GM18526 (cell line): ENCODE measurements around the gene TMEM132D.

Experiments
- POLR2A ChIP-seq: IDR thresholded peaks from 3 replicates; pipeline ENCODE4 v1.6.1; 2011; ENCODE audit not compliant: insufficient read length; ENCODE audit errors: extremely low read depth

The TMEM132D gene

DNA sequence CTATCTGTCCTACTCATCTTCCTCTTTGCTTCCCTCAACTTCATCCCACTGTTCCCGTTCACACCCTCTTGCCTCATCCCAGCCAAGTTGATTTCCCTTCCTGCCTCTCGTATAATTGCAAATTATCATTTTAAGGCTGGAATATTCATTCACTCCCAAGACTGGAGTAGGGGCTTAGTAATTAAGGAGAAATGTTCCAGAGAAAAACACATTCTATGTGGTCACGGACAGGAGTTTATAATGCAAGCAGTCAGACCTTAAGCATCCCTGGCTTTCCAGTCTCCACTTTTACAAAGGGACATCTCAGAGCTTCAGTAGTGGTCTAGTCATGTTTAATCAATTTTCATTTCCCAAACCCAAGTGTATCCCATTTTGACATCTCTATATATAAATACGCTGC, 54.9 kb downstream of the TMEM132D start:
- TF ChIP-seq POLR2A, result no peak

DNA sequence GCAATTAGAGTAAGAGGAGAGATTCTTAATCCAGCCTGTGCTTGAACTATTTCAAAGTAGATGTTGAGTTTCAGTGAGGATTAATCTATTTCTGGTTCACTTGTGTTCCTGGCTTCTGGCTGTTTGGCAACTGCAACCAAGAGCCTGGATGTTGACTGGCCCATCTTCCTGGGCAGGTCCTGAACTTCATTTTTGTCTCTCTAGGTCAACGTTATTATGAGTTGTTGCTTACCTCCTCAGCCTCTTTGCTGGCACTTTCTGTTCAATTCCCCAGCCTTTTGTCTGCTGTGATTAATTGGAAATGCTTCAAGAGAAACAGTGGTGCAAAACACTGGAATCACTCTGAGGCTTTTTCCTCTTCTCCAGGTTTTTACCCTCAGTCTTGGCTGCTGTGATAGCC, 56.8 kb downstream of the TMEM132D start:
- TF ChIP-seq POLR2A, result no peak

DNA sequence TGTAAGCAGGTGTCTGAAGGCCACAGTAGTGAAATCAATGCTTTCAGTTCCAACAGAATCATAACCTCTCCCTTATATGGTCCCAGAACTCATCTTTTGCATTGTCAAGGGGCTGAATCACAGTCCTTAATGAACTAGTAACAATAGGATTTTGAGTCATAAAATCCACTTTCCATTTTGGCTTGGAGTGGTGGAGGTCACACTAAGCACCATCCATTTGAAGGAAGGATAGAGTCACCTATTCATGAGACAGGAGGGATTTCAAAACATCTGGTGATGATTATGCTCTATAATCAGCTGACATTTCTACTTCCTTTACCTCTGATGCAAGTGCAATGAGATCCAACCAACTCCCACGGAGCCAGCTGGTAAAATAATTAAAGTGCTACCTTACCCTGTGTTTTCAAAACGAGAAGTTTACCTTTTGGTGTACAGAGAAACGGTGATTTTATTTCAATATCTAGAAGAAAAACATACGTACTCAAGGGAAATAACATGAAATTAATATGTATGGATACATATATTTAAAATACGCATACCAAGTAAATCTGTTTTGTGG, 59.1 kb downstream of the TMEM132D start:
- no peak for TF ChIP-seq POLR2A

DNA sequence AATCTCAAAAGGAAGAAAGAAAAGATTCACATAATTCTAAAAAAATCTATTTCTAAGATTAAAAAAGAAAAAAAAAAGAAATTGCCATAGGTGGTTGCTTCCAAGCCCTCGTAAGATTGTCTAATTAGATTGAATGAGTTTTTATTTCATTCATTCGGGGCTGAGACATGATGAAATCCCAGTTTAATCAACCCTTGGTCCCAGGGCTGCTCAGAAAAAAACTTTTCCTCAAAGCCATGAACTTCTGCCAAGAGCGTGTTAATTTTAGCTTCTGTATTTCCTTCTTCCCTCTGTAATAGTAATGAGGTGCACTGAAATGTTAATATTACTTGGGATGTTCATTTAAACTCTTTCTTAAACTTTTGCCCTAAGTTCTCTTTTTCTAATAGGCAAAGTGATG, 62.6 kb downstream of the TMEM132D start:
- TF ChIP-seq POLR2A, result no peak

DNA sequence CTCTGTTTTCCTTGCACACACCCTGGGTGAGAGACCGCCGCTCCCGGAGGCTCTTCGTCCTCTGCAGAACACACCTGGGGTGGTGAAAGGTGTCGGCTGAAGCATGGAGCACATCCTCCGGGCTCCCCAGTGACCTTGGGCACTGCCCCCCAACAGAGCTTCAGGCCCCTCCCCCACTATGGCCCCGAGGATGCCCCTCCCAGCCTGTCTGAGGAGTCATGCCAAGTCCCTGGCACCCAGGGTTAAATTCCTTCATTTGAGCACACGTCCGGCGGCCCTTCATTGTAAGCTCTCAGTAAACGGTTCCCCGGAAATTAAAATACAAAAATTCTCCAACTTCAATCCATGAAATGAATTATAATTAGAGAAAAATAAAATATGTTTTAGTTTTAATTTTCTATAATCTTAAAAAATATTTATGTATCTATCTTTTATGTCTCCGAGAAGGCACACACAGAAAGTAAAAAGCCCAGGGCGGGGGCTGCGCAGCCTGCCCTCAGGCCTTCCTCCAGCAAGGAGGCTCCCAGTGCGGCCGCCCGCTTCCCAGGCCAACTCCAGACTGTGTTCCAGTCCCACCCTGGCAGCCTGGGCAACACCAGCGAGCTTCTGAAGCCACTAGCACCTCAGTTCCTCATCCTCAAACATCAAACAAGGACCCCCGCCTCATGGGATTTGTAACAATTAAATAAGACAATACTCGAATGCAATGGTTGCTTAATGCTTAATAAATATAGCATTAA, 63.5 kb downstream of the TMEM132D start:
- no peak for TF ChIP-seq POLR2A

DNA sequence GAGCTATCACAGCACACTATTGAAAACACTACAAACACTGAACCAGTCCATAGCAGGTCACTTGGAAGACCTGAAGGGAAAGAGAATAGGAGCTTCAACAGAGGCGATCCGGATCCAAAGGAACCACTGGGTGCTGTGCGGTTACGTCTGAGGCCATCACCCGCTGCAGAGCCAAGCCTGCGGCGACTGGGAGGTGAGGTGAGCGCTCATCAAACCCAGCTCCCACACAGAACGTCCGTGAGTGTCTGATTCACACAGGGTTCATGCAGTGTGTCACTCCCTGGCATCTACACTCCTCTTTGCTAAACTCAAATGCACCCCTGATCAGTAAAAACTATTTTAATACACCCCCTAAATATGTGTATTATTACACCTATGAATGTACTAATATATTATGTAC, 64.1 kb downstream of the TMEM132D start:
- no peak for TF ChIP-seq POLR2A

DNA sequence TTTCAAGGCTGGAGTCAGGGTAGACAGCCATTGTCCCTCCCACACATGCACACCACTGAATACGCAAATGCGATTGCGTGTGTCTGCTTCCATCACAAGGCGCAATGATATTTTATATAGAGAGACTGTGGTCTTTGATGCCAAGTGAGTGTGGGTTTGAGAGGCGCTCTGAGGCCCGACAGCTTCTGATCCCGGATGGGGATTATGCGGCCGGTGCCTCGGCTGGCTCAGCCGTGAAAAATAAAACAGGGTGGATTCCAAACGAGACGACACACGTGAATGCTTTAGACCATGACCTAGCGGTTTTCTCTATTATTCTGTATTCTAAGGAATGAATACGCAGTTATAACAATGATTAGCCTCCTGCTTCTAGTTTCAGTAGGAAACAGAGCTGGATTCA, 72.5 kb downstream of the TMEM132D start:
- no peak for TF ChIP-seq POLR2A

DNA sequence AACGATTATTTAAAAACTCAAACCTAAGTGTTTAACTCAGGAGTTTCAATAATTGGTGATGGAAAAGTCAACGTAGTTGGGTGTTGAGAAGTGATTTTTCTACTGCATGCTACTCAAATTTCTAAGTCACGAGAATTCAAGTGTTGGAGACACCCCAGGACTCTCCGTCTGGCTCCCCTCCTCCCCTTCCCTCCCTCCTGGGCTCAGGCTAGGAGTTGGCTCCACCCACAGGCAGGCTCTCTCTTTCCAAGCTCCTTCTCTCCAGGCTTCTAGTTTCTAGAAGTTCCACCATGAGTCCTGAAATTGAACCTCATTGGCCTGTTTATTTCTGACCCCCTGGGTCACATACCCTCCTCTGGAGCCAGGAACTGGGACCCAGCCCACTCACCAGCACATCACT, 73.0 kb downstream of the TMEM132D start:
- no peak for TF ChIP-seq POLR2A

DNA sequence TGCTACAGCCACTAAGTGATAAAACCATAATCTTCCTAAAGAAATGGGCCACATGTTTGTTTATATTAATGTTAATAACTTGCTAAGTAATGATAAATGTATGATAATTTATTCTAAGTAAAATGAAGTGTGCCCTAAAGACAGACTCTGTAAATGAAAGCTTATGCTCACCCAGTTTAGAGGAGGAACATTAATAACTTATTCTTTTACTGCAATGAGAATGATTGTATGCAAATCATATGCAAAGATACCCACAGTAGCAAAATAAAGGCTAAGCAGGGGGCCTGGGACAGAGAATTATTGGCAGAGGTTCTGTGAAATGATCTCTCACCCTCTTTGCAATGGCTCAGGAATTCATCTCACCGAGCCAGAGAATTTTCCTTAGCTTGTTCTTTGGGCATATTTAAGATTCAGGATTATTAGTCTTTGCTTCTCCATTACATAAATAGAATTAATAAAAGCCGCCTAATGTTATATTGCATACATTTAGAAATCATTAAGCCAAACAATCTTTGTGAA, 75.9 kb downstream of the TMEM132D start:
- no peak for TF ChIP-seq POLR2A

DNA sequence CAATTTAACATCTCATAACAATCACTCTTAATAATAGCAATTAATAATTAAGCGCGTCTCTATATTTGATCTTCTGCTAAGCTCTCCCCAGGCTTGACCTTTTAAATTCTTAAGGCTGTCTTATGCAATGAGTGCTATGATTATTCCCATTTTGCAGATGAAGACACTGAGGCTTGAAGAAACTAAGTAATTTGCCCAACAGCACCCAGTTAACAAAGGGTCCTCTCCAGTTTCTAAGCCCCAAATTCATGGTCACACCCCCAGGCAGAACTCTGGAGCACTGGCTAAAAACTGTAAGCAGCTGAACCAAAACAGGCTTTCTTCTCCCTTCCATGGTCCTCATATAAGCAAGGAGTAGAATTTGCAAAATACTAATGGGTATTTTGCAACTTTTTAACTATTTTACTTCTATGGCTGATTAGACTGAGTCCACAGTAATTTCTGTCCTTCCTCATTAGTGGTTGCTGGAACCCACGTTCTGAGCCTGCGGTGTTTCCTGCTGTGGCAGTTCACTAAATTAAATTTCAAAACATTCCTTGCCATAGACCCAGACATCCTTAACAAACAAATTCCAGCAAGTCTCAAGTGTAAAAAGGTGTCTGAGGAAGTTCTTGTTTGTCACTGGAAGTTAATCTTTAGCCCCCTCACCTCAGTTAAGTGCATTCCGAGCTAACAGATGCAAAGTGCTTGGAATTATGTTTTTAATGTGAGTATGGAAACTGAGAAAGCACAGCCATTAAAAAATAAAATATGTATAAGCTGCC, 76.5 kb downstream of the TMEM132D start:
- TF ChIP-seq POLR2A, result no peak

DNA sequence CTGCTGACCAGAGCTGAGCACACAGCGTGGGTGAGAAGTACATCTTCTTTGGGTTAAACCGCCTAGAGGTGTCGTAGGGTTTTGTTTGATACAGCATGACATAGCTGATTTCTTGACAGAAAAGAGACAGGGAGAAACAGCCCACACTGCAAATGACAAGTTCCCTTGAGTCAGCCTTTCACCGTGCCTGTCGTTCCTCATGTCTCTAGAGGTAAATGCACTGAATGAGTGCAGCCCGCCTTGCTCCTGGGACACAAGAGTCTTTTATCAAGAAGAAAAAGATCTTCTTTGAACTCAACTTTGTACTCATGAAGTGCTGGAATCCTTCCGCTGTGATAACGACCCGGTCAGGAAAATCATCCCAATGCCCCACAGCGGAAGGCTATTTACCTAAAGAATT, 77.6 kb downstream of the TMEM132D start:
- TF ChIP-seq POLR2A, result no peak

DNA sequence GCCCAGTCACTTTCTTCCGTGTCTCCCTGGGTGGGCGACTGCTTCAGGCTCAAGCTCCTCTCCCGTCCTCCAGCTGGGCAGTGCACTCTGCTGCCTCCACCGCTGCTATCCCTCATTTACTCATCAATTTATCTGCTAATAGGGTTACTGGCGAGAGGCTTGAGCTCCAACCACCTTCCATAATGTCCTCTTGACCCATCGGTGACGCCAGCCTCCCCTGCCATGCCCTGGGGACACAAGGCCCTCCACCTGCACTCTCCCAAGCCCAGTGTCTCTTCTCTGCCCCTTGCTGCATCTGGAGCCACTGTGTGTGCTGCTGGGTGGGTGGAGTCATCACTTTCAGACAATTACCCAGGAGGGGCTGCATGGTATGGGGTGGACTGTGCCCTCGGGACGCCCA, 78.5 kb downstream of the TMEM132D start:
- no peak for TF ChIP-seq POLR2A

DNA sequence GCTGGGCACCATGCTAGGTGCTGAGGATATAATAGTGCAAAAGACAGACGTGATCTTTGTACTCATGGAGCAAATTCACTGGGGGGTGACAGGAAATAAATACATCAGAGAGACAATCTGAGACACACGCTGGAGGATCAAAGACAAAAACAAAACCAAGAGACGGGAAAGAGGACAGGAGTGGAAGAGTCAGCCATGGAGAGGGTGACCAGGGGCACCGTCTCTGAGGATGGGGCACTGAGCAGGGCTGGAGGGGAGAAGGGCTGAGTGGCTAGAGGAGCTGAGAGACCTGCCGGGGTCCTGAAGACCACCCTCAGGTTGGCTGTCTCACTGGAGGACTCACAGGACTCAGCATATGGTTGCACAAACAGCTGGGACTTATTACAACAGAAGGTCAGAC, 81.9 kb downstream of the TMEM132D start:
- TF ChIP-seq POLR2A, result no peak

DNA sequence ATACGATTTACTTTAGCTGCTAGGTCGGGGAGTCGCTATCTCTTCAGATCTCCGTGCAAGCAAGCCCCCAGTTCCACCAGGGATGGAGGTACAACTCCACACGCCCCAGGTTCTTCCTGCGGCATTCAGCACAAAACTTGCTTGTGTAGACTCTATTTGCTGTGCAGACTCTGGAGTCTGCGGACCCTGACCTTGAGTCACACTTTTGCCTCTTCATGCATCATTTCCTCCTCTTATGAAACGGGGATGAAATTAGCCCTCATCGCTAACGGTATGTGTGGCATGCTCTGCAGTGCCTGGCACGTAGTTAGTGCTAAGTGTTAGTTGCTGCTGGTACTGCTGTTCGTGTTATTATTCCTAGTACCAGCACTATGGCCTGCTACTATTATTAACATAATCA, 84.4 kb downstream of the TMEM132D start:
- no peak for TF ChIP-seq POLR2A

DNA sequence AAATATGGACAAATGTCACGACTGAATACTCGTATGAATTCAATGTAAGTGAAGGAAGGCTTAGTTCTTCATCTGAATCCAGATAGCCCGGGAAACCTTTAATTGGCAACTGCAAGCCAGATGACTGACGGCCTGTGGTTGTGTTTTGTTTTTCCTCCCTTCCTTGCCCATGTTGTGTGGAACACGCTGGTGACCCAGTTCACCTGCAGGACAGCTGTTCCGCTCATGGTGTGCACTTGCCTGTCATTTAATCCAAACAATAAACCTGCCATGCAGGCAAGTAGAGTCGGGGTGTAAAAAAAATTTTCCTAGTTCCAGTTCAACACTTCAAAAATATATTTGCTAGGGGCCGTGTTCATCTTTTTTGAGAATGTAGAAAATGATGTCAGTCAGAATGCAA, 88.0 kb downstream of the TMEM132D start:
- TF ChIP-seq POLR2A, result no peak

DNA sequence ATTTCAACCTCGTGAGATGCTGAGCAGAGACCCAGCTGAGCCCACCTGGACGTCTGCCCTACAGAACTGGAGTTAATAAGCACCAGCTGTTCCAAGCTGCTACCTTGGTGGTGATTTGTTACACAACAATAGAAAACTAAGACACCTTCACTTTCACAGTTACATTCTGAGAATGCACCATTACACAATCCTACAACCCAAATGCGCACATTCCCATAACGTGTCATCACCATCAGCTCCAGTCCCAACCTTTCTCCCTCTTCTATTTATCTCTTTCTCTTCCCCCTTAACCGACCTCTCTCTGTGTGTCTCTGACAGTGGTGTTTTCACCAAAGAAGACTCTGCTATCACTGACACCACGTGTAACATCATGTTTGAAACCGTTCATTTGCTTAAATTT, 91.9 kb downstream of the TMEM132D start:
- no peak for TF ChIP-seq POLR2A
